ENCODE results near the gene LYSMD2. TPM values are rescaled to one million over a fixed set of nuclear protein-coding genes. Genes with fewer than 3 reads are reported as not detected.

The LYSMD2 gene
- polyA plus RNA-seq, 1 experiment, result 3.4 TPM

- TF ChIP-seq CTCF (IDR thresholded peaks at IDR 0.05; ENCODE audit: insufficient read depth, low read depth, low read length), result peak; percentile 28; the same call in 1 of the 2 replicates
- no peak for DNase-seq (ENCODE audit: low read depth)
- H3K27me3 ChIP-seq (ENCODE audit: control insufficient read depth, insufficient read depth, low read length), result no peaks in the 10 kb centered on the region
- ChIA-PET CTCF (interaction anchor here (0.7 to 1.0 kb wide), 3 partner anchors 10 to 24 kb away, joined by 3 to 4 read pairs (median 3); partner anchors contain the start of gene LYSMD2), POLR2A (no interaction called here)
- no peaks in the 10 kb centered on the region for H3K36me3 ChIP-seq (ENCODE audit: control insufficient read depth, insufficient read depth, low read length)
- H3K4me3 ChIP-seq (ENCODE audit: low read depth, low read length), result no peak overlapping the region
These were observed 10.1 kb downstream of the LYSMD2 start for GRCh38 chr15:51727141-51727897.

GRCh38 chr15:51726302-51727073 is 11.0 kb downstream of the LYSMD2 start:
- H3K4me3 ChIP-seq (ENCODE audit: low read depth, low read length), result no peak overlapping the region
- CTCF ChIA-PET, result interaction anchor here (0.7 to 1.0 kb wide), 2 partner anchors 14 to 23 kb away, joined by 3 to 4 read pairs; no protein-coding TSS in a partner anchor
- POLR2A ChIA-PET, result interaction anchor here (0.6 kb wide), 1 partner anchor 12 kb away, joined by 6 read pairs; no protein-coding TSS in a partner anchor
- 0 out of 2 replicates have a peak, but pooled peaks have one; percentile 9 for TF ChIP-seq CTCF (IDR thresholded peaks at IDR 0.05; ENCODE audit: insufficient read depth, low read depth, low read length)
- DNase-seq (ENCODE audit: low read depth), result peak; percentile 40
- H3K36me3 ChIP-seq (ENCODE audit: control insufficient read depth, insufficient read depth, low read length), result no peaks in the 10 kb centered on the region
- H3K27me3 ChIP-seq (ENCODE audit: control insufficient read depth, insufficient read depth, low read length), result no peaks in the 10 kb centered on the region

GRCh38 chr15:51724673-51725072 is 12.8 kb downstream of the LYSMD2 start:
- Histone ChIP-seq H3K27me3 (ENCODE audit: control insufficient read depth, insufficient read depth, low read length) (no peaks in the 10 kb centered on the region), H3K4me3 (ENCODE audit: low read depth, low read length) (no peak overlapping the region), H3K36me3 (ENCODE audit: control insufficient read depth, insufficient read depth, low read length) (no peaks in the 10 kb centered on the region)
- DNase-seq (ENCODE audit: low read depth), result no peak
- CTCF ChIA-PET, result interaction anchor here (0.9 kb wide), 1 partner anchor 56 kb away, joined by 4 read pairs; no protein-coding TSS in a partner anchor
- TF ChIP-seq CTCF (IDR thresholded peaks at IDR 0.05; ENCODE audit: insufficient read depth, low read depth, low read length), result no peak
- POLR2A ChIA-PET, result no interaction called here

- CTCF ChIA-PET, result no interaction called here
- no peak for DNase-seq (ENCODE audit: low read depth)
- no peak overlapping the region for H3K4me3 ChIP-seq (ENCODE audit: low read depth, low read length)
- no peak for TF ChIP-seq CTCF (IDR thresholded peaks at IDR 0.05; ENCODE audit: insufficient read depth, low read depth, low read length)
- H3K36me3 ChIP-seq (ENCODE audit: control insufficient read depth, insufficient read depth, low read length), result no peaks in the 10 kb centered on the region
- no peaks in the 10 kb centered on the region for H3K27me3 ChIP-seq (ENCODE audit: control insufficient read depth, insufficient read depth, low read length)
- POLR2A ChIA-PET, result no interaction called here
These were observed 13.3 kb downstream of the LYSMD2 start for GRCh38 chr15:51724199-51724598.
